ENCODE results near the gene HDGFL3.
"Not testable (repeated sequence)": the region's sequence is repeated elsewhere in the genome, so short reads cannot be mapped to it uniquely, and the experiment has no call there.

The HDGFL3 gene

GRCh38 chr15:83225449-83225848 lies 17.8 kb upstream of the HDGFL3 start:
- TF ChIP-seq CTCF (IDR thresholded peaks at IDR 0.05; ENCODE audit: low read length, missing control alignments), result no peak
- H3K4me3 ChIP-seq (replicated peaks; ENCODE audit: low read depth, low read length), result no peak overlapping the region
- DNase-seq (ENCODE audit: low read depth), result no peak

- not testable (repeated sequence) for H3K4me3 ChIP-seq (replicated peaks; ENCODE audit: low read depth, low read length); DNase-seq (ENCODE audit: low read depth)
These were observed 14.2 kb upstream of the HDGFL3 start for GRCh38 chr15:83221781-83222180.

- H3K4me3 ChIP-seq (replicated peaks; ENCODE audit: low read depth, low read length), result no peak overlapping the region
- no peak for TF ChIP-seq CTCF (IDR thresholded peaks at IDR 0.05; ENCODE audit: low read length, missing control alignments)
- DNase-seq (ENCODE audit: low read depth), result no peak
These were observed 11.4 kb upstream of the HDGFL3 start for GRCh38 chr15:83219026-83219425.

- DNase-seq (ENCODE audit: low read depth), result no peak
- no peak overlapping the region for H3K4me3 ChIP-seq (replicated peaks; ENCODE audit: low read depth, low read length)
- no peak for TF ChIP-seq CTCF (IDR thresholded peaks at IDR 0.05; ENCODE audit: low read length, missing control alignments)
These were observed 7.7 kb upstream of the HDGFL3 start for GRCh38 chr15:83215306-83215705.

GRCh38 chr15:83210619-83211018 lies 3.0 kb upstream of the HDGFL3 start:
- DNase-seq (ENCODE audit: low read depth), result peak; percentile 31
- H3K4me3 ChIP-seq (replicated peaks; ENCODE audit: low read depth, low read length), result no peak overlapping the region
- no peak for TF ChIP-seq CTCF (IDR thresholded peaks at IDR 0.05; ENCODE audit: low read length, missing control alignments)

- no peak for DNase-seq (ENCODE audit: low read depth)
- no peak overlapping the region for H3K4me3 ChIP-seq (replicated peaks; ENCODE audit: low read depth, low read length)
- TF ChIP-seq CTCF (IDR thresholded peaks at IDR 0.05; ENCODE audit: low read length, missing control alignments), result no peak
These were observed 1.7 kb upstream of the HDGFL3 start for GRCh38 chr15:83209333-83209732.

- DNase-seq (ENCODE audit: low read depth), result peak; percentile 33
- no peak for TF ChIP-seq CTCF (IDR thresholded peaks at IDR 0.05; ENCODE audit: low read length, missing control alignments)
- peak overlapping the region; percentile 73 for H3K4me3 ChIP-seq (replicated peaks; ENCODE audit: low read depth, low read length)
These were observed 691 bp upstream of the HDGFL3 start for GRCh38 chr15:83208367-83208661.

All from fibroblast of pulmonary artery (primary cell).